ENCODE results near the gene SIM1. TPM values are rescaled to one million over a fixed set of nuclear protein-coding genes. Genes with fewer than 3 reads are reported as not detected.

The SIM1 gene
- total RNA-seq, 1 experiment from 2014 or later: not detected

GRCh38 chr6:100457311-100457990 is 7.3 kb downstream of the SIM1 start:
- TF ChIP-seq CTCF (IDR thresholded peaks at IDR 0.05 in 2 of 3, conservative IDR thresholded peaks at IDR 0.05 in 1 of 3; ENCODE audit: borderline replicate concordance in 1 of 3, insufficient read depth in 1 of 3, low read depth in 2 of 3, low read length in 2 of 3): no peak
- TF ChIP-seq ZNF274 (IDR thresholded peaks at IDR 0.05; ENCODE audit: low read depth, low read length): no peak
- TF ChIP-seq RAD21 (IDR thresholded peaks at IDR 0.05; ENCODE audit: low read depth): no peak
- Histone ChIP-seq H3K4me3 (replicated peaks in 1 of 2; ENCODE audit: low read depth in 1 of 2, low read length in 2 of 2) (no peak overlapping the region), H3K4me1 (ENCODE audit: control insufficient read depth in 1 of 2, insufficient read depth in 2 of 2, low read length in 2 of 2) (no peaks in the 10 kb centered on the region), H3K4me2 (ENCODE audit: low read length) (no peak overlapping the region), H2AFZ (ENCODE audit: low read depth, low read length, poor library complexity, severe bottlenecking) (no peak overlapping the region), H3K9me3 (ENCODE audit: control insufficient read depth in 1 of 2, insufficient read depth in 1 of 2, low read depth in 1 of 2, low read length in 2 of 2) (no peaks in the 10 kb centered on the region), H3K27ac (ENCODE audit: low read depth, low read length) (no peak overlapping the region), H3K79me2 (ENCODE audit: insufficient read depth, low read length) (no peaks in the 10 kb centered on the region), H4K20me1 (ENCODE audit: insufficient read depth) (no peaks in the 10 kb centered on the region), H3K9me2 (ENCODE audit: insufficient read depth) (no peaks in the 10 kb centered on the region), H3K9ac (ENCODE audit: low read length) (no peak overlapping the region), H3K27me3 (ENCODE audit: insufficient read depth, low read length) (no peaks in the 10 kb centered on the region), H3K36me3 (ENCODE audit: control insufficient read depth in 1 of 2, insufficient read depth in 2 of 2, low read length in 2 of 2) (no peaks in the 10 kb centered on the region)
- no TSS peak for BruUV-seq (replicated peaks)
- intact Hi-C loops (cut with micrococcal nuclease): no loop called here
- DNase-seq (ENCODE audit: low read depth, low spot score) (no peak), ATAC-seq (no peak)
- RAD21 ChIA-PET (ENCODE audit: low non-redundant PET in 1 of 2, low total read pairs in 2 of 2, uncharacterized antibody in 2 of 2, unreplicated experiment in 2 of 2): no interaction called here
- CTCF ChIA-PET: no interaction called here
- POLR2A ChIA-PET: no interaction called here

DNA sequence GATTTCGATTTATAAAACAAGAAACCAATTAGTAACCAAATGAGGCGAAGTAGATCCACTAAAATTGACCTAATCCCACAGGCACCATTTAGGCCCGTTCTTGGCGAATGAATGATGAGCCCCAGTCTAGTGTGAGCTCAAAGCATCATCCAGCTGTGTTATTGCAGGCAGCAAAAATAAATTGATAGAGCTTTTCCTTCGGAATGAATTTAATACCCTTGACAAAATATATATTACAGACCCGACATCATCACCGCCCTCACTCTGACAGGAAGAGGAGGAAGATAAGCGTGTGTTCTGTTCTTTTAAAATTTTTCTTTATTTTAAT is 7.8 kb downstream of the SIM1 start:
- Histone ChIP-seq H3K9me3 (ENCODE audit: control insufficient read depth in 1 of 2, insufficient read depth in 1 of 2, low read depth in 1 of 2, low read length in 2 of 2) (no peaks in the 10 kb centered on the region), H2AFZ (ENCODE audit: low read depth, low read length, poor library complexity, severe bottlenecking) (no peak overlapping the region), H3K27me3 (ENCODE audit: insufficient read depth, low read length) (no peaks in the 10 kb centered on the region), H3K4me2 (ENCODE audit: low read length) (no peak overlapping the region), H3K27ac (ENCODE audit: low read depth, low read length) (no peak overlapping the region), H3K4me1 (ENCODE audit: control insufficient read depth in 1 of 2, insufficient read depth in 2 of 2, low read length in 2 of 2) (no peaks in the 10 kb centered on the region), H3K9me2 (ENCODE audit: insufficient read depth) (no peaks in the 10 kb centered on the region), H3K79me2 (ENCODE audit: insufficient read depth, low read length) (no peaks in the 10 kb centered on the region), H4K20me1 (ENCODE audit: insufficient read depth) (no peaks in the 10 kb centered on the region), H3K9ac (ENCODE audit: low read length) (no peak overlapping the region), H3K36me3 (ENCODE audit: control insufficient read depth in 1 of 2, insufficient read depth in 2 of 2, low read length in 2 of 2) (no peaks in the 10 kb centered on the region), H3K4me3 (replicated peaks in 1 of 2; ENCODE audit: low read depth in 1 of 2, low read length in 2 of 2) (no peak overlapping the region)
- DNase-seq (ENCODE audit: low read depth, low spot score) (no peak), ATAC-seq (no peak)
- RAD21 ChIA-PET (ENCODE audit: low non-redundant PET in 1 of 2, low total read pairs in 2 of 2, uncharacterized antibody in 2 of 2, unreplicated experiment in 2 of 2): no interaction called here
- intact Hi-C loops (cut with micrococcal nuclease): no loop called here
- CTCF ChIA-PET: no interaction called here
- POLR2A ChIA-PET: no interaction called here
- no TSS peak for BruUV-seq (replicated peaks)
- TF ChIP-seq MAX (IDR thresholded peaks at IDR 0.05) (no peak), ATF3 (IDR thresholded peaks at IDR 0.05) (no peak), EZH2 (IDR thresholded peaks at IDR 0.05) (no peak)
